HG03565 (cell line): Measurements from ENCODE around the gene NUDT7.

Experiments
- ATAC-seq: cut with Tn5 transposase; IDR thresholded peaks from one replicate; pipeline ENCODE4 v1.9.1; 2021; ENCODE audit warnings: mild to moderate bottlenecking, moderate library complexity; ENCODE audit not compliant: unreplicated experiment

Gene NUDT7

DNA sequence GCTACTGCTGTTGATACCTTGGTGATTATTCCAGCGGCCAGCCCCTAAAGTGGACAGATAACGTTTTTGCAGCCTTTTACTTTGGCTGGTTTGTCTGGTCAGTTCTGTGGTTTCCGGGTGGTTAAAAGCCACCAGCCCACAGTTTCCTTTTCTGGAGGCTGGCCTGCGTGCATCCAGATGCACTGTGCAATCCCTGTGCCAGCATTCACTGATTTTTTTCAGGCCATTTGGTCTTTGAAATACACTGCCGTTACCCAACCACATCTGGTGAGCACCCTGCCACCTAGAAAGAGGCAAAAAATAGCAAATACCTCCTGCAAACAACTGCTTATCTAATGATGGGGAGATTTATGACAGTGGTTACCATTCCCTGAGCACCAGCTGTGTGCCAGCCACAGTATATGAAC is 797 bp downstream of the NUDT7 start:
- peak; percentile 12 for ATAC-seq

- no peak for ATAC-seq
These were observed 1.9 kb downstream of the NUDT7 start for GRCh38 chr16:77724174-77724573.

- ATAC-seq, result no peak
These were observed 7.6 kb downstream of the NUDT7 start for GRCh38 chr16:77729951-77730350.

DNA sequence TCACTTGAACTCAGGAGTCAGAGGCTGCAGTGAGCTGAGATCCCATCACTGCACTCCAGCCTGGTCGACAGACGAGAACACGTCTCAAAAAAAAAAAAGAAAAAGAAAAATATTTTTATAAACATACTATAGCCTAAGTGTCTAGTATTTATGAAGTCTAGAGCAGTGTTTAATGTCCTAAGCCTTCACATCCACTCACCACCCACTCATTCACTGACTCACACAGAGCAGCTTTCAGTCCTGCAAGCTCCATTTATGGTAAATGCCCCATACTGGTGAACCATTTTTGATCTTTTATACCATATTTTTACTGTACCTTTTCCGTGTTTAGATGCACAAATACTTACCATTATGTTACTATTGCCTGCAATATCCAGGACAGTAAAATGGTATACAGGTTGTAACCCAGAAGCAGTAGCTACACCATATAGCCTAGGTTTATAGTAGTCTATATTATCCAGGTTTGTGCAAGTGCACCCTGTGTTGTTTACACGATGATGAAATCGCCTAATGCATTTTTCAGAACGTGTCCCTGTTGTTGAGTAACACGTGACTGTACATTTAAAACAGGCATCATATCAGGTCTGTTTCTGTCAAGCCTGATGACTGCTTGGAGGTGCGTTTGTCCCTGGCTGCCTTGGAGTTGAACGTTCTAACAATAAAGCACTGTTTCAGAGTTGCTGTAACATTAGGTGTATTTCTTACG is 10.1 kb downstream of the NUDT7 start:
- ATAC-seq, result no peak

DNA sequence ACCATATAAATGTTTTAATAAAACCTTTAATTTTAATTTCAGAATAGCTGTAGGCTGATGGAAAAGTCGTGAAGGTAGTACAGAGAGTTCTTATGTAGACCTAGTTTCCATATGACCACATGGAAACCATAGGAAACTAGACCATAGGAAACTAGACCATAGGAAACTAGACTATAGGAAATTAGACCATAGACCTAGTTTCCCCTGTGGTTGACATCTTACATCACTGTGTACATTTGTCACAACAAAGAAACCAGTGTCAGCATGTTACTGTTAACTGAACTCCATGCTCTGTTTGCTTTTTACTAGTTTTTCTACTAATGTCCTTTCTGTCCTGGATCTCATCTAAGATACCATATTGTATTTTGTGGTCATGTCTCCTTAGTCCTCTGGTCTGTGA is 14.6 kb downstream of the NUDT7 start:
- ATAC-seq, result peak; percentile 87

GRCh38 chr16:77738706-77739558 is 16.6 kb downstream of the NUDT7 start:
- no peak for ATAC-seq

- ATAC-seq, result no peak
These were observed 17.2 kb downstream of the NUDT7 start for GRCh38 chr16:77739559-77739892.

DNA sequence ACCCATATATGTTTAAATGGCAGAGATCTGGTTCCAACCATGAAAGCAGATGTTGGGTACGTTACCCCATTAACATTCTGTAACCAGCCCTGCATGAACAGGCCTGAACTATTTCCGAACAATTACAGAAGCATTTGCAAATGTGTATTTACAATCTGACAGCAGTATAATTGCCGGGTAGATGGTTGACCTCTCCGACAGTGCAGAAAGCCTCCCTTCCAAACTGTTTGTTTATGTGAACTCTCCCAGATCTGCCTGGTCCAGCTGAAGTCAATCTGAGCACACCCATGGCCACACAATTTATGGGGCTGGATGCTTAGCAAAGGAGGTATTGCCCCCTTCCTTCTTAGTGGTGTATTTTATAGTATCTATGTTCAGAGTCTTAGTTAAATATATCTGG is 21.8 kb downstream of the NUDT7 start:
- ATAC-seq, result no peak

DNA sequence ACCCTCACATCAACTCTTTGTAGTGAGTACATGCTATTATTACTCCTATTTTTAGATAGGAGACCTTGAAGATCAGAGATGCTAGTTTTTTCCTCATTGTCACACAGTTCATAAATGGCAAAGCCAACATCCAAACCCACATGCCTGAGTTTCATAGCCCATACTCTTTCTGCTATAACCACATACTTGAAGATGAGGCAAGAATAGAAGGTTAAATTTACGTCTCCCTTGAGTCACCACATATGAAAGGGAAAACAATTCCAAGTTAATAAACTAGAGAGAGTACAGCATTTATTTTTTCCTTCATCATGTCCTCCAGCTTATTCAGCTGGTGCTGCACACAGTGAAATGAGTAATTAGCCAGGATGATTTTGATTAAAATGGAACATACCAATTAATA is 23.7 kb downstream of the NUDT7 start:
- ATAC-seq, result no peak

DNA sequence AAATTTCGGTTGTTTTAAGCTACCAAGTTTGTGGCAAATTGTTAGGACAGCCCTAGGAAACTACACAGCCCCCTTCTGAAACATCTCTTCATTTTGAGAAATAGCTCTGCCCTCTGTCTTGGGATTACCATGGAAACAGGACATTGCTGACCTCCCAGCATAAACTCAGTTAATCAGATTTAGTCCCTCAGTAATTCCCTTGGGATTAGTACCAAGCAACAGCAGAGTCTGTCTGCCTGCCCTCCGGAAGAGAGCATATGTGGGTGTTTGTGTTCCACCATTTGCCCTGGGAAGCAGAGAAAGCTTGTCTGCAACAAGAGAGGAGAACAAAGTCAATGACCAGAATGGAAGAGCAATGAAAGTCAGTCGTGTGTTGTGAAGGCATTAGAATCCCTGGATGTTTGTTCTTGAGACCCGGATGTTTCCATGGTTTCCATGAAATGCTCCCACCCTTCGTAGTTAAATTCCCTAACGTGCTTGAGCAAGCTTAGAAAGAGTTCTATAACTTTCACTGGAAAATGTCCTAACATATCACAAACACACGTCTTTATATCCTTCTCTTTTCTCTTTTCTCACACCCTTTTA is 26.2 kb downstream of the NUDT7 start:
- no peak for ATAC-seq

DNA sequence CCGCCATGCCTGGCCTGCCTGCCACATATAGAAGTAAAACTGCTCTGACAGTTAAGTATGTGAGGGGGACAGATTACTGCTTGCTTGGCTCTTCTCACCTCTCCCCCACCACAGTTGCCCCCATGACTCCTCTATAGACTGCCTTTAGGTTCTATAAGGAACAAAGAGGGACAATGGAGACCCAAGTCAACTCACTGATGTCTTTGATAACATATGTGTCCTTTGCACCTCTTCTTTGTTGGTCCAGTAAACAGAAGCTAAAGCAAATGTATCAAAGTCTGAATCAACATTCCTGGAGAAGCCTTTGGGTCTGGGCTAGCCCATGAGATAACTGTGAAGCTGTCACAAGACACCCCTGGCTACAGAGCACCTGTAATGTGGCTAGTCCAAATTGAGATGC is 27.1 kb downstream of the NUDT7 start:
- ATAC-seq, result no peak

DNA sequence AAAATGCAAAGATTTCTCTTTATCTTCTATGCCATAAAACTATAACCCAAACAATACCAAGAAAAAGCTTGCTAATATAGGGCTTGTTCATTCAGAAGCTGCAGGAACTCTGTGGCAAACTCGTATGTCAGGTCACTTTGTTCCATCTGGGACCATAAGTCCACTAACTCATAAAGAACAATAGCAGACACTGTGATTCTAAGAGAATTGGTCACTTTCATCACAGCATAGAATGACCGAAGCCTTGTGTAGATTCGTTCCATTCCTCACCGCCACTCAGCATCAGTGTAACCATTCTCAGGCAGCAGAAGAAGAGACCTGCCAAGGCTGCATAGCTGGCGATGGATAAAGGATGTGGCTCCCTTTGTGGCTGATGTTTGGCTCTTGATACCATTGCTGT is 35.7 kb downstream of the NUDT7 start:
- ATAC-seq, result no peak

GRCh38 chr16:77758508-77758907 is 36.2 kb downstream of the NUDT7 start:
- no peak for ATAC-seq

DNA sequence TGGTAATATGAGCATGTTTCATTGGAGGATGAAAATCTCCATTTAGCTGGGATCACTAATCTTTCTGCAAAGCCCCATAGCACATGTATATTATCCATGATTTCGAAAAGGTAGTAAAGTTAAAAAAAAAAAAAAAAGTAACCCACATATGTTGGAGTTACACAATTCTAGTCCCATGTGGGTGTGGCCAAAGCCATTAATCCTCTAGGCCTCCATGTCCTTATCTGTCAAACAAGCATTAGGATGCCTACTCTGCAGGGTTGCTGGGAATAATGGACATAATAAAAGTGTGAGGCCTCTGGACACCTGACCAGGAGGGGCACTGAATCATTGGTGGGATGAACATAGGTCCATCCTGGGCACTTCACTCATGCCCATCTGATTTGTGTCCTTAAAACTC is 36.9 kb downstream of the NUDT7 start:
- no peak for ATAC-seq

DNA sequence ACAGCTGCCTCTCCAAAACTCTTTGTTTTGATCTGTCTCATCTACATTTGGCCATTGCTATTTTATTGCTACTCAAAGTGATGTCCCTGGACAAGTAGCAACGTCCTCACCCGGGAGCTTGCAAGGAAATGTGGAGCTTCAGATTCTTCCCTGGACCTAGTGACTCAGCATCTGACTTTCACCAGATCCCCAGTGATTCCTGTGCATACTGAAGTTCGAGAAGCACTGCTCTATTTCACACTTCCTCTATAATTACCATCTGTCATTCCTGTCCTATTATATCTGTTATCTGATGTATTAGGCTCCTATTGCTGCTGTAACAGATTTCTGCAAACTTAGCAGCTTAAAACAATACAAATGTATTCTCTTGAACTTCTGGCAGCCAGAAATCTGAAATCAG is 37.5 kb downstream of the NUDT7 start:
- no peak for ATAC-seq

GRCh38 chr16:77760800-77761199 is 38.5 kb downstream of the NUDT7 start:
- ATAC-seq, result no peak

GRCh38 chr16:77761204-77761603 is 38.9 kb downstream of the NUDT7 start:
- ATAC-seq, result no peak

DNA sequence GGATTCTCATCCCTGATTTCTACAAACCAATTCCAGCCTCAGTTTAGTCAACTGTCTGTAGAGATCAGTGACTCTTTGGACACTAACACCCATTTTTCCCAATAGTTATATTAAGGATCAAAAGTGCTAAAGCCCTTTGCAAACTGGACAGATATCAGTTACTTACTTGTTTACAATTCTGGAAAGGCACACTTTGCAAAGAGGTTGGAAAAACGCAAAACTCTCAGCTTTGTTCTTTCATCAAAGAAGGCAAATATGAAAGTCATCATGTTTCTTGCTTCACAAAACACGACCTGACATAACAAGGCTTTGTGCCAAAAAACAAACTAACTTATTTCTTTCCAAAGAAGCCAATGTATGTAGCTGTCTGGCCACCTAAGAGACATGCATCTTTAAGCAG is 39.9 kb downstream of the NUDT7 start:
- no peak for ATAC-seq

- ATAC-seq, result no peak
These were observed 41.7 kb downstream of the NUDT7 start for GRCh38 chr16:77763994-77764393.

DNA sequence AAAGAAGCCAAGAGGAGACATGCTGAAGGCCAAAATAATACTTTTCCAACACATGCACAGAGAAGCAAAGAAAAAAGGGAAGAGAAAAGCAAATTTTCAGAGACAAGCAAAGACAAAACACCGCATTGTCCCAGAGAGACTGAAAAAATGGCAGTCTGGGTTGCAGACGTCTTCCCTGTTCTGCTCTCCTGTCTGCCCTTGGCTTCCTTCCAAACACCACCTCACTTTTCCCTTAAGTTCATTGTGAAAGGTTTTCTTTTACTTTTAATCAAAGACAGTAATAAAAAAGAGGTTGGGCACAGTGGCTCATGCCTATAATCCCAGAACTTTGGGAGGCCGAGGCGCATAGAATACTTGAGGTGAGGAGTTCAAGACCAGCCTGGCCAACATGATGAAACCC is 44.9 kb downstream of the NUDT7 start:
- ATAC-seq, result no peak

GRCh38 chr16:77767826-77768225 is 45.5 kb downstream of the NUDT7 start:
- ATAC-seq, result no peak
